Omental fat pad (tissue), 4 donors: ENCODE results near the gene RRM1. TPM values are rescaled to one million over a fixed set of nuclear protein-coding genes. Genes with fewer than 3 reads are reported as not detected.
"Not testable (repeated sequence)": the region's sequence is repeated elsewhere in the genome, so short reads cannot be mapped to it uniquely, and the experiment has no call there.

ENCODE experiments used
- ATAC-seq: fragments of 150-250 bp; one replicate; pipeline ENCODE4 v1.9.1; 2016; ENCODE audit warnings: mild to moderate bottlenecking, moderate library complexity; ENCODE audit not compliant: low FRiP score
- DNase-seq: peaks from one replicate; pipeline ENCODE4 v3.0.0-alpha.2; 2019; ENCODE audit warnings: low spot score
- CTCF ChIP-seq, 3 donors: fragments of 450-650 bp; IDR thresholded peaks; one replicate each; pipeline ENCODE4 v1.5.1; 2016 to 2017; ENCODE audit warnings: antibody characterized with exemption in 3 of 3, mild to moderate bottlenecking in 3 of 3, moderate library complexity in 2 of 3
- total RNA-seq, 4 donors: library from RNA; depleted of rRNA; stranded (reverse); fragments of >200 nt; gene quantifications; one replicate each; pipeline ENCODE4 v1.1.0, GENCODE V29; 2016

The RRM1 gene
- total RNA-seq, 4 donors from 2014 or later = 26.0 to 42.4 (median 36.6) TPM

GRCh38 chr11:4105916-4106315 lies 11.3 kb downstream of the RRM1 start:
- no peak for TF ChIP-seq CTCF (IDR thresholded peaks at IDR 0.05)
- no peak for ATAC-seq
- no peak for DNase-seq

GRCh38 chr11:4111834-4112233 lies 17.2 kb downstream of the RRM1 start:
- no peak for ATAC-seq
- no peak for TF ChIP-seq CTCF (IDR thresholded peaks at IDR 0.05)
- no peak for DNase-seq

GRCh38 chr11:4115128-4115527 lies 20.5 kb downstream of the RRM1 start:
- DNase-seq = no peak
- ATAC-seq = no peak
- TF ChIP-seq CTCF (IDR thresholded peaks at IDR 0.05) = no peak

- ATAC-seq (no peak), DNase-seq (no peak)
- TF ChIP-seq CTCF (IDR thresholded peaks at IDR 0.05) = no peak
Observed at GRCh38 chr11:4118107-4118506, 23.5 kb downstream of the RRM1 start.

- TF ChIP-seq CTCF (IDR thresholded peaks at IDR 0.05) = no peak
- ATAC-seq (no peak), DNase-seq (no peak)
Observed at GRCh38 chr11:4123218-4123617, 28.6 kb downstream of the RRM1 start.

GRCh38 chr11:4125141-4125540 lies 30.5 kb downstream of the RRM1 start:
- DNase-seq (no peak), ATAC-seq (no peak)
- TF ChIP-seq CTCF (IDR thresholded peaks at IDR 0.05) = no peak

GRCh38 chr11:4127357-4127756 lies 32.8 kb downstream of the RRM1 start:
- no peak for TF ChIP-seq CTCF (IDR thresholded peaks at IDR 0.05)
- ATAC-seq = no peak
- no peak for DNase-seq

GRCh38 chr11:4130219-4130618 lies 35.6 kb downstream of the RRM1 start:
- ATAC-seq, DNase-seq: not testable (repeated sequence)
